NB4 (cell line): ENCODE measurements around the gene PLEKHF1.
A peak's percentile ranks its signal among the peaks of the same experiment; 100 is the strongest.

ENCODE experiments used
- DNase-seq: peaks from one replicate; pipeline ENCODE4 v3.0.0; 2010; ENCODE audit warnings: low read depth
- H3K4me3 ChIP-seq: one replicate; pipeline ENCODE4 v1.5.1; 2011; ENCODE audit warnings: mild to moderate bottlenecking, low read depth, low read length, moderate library complexity
- CTCF ChIP-seq: IDR thresholded peaks from one replicate; pipeline ENCODE4 v1.5.1; 2012; ENCODE audit warnings: low read depth, low read length
- MAX ChIP-seq: IDR thresholded peaks from 2 replicates; pipeline ENCODE4 v1.6.1; 2011; ENCODE audit warnings: low read depth, low read length
- MYC ChIP-seq: IDR thresholded peaks from 2 replicates; pipeline ENCODE4 v1.6.1; 2011; ENCODE audit warnings: low read depth, low read length
- POLR2A ChIP-seq: IDR thresholded peaks from 2 replicates; pipeline ENCODE4 v1.6.1; 2011; ENCODE audit warnings: mild to moderate bottlenecking; ENCODE audit not compliant: insufficient read length; ENCODE audit errors: extremely low read depth

The PLEKHF1 gene

GRCh38 chr19:29687897-29688728 lies 22.9 kb downstream of the PLEKHF1 start:
- TF ChIP-seq POLR2A (no peak), CTCF (no peak), MYC (no peak), MAX (no peak)
- no peak overlapping the region for H3K4me3 ChIP-seq
- peak; percentile 46 for DNase-seq

- DNase-seq = peak; percentile 67
- H3K4me3 ChIP-seq = no peak overlapping the region
- TF ChIP-seq CTCF (peak; percentile 37), MAX (no peak), MYC (no peak), POLR2A (no peak)
Measured at GRCh38 chr19:29690842-29691241, 25.6 kb downstream of the PLEKHF1 start.

- TF ChIP-seq MAX = no peak
- no peak for TF ChIP-seq CTCF
- TF ChIP-seq MYC = no peak
- TF ChIP-seq POLR2A = no peak
- no peak for DNase-seq
- no peak overlapping the region for H3K4me3 ChIP-seq
Measured at GRCh38 chr19:29694161-29694560, 28.9 kb downstream of the PLEKHF1 start.

- no peak for TF ChIP-seq MYC
- peak; percentile 63 for TF ChIP-seq CTCF
- TF ChIP-seq MAX = 0 out of 2 replicates have a peak, but pooled peaks have one; percentile 21
- peak; percentile 80 for DNase-seq
- H3K4me3 ChIP-seq = no peak overlapping the region
Measured at GRCh38 chr19:29694669-29695627, 29.7 kb downstream of the PLEKHF1 start.

GRCh38 chr19:29695765-29696564 lies 30.7 kb downstream of the PLEKHF1 start:
- H3K4me3 ChIP-seq = no peak overlapping the region
- TF ChIP-seq POLR2A (no peak), MYC (no peak)
- DNase-seq = no peak

GRCh38 chr19:29696565-29696846 lies 31.2 kb downstream of the PLEKHF1 start:
- no peak for TF ChIP-seq MAX
- TF ChIP-seq MYC = no peak
- TF ChIP-seq CTCF = no peak
- no peak for TF ChIP-seq POLR2A
- H3K4me3 ChIP-seq = no peak overlapping the region
- no peak for DNase-seq
